OCI-M2 (cell line): ENCODE data around the gene HAAO.
A peak's percentile ranks its signal among the peaks of the same experiment; 100 is the strongest.

Source experiments
- DNase-seq: peaks from one replicate; lab custom pipeline; 2025; ENCODE audit not compliant: unreplicated experiment; lab: John Stamatoyannopoulos, UW

The HAAO gene

GRCh38 chr2:42815726-42816125 is 23.3 kb upstream of the HAAO start:
- no peak for DNase-seq

GRCh38 chr2:42813763-42814162 is 21.4 kb upstream of the HAAO start:
- DNase-seq: no peak

GRCh38 chr2:42812899-42813479 is 20.6 kb upstream of the HAAO start:
- DNase-seq: no peak

GRCh38 chr2:42810971-42811811 is 18.8 kb upstream of the HAAO start:
- DNase-seq: no peak

GRCh38 chr2:42810121-42810970 is 18.0 kb upstream of the HAAO start:
- peak; percentile 71 for DNase-seq

GRCh38 chr2:42809819-42810120 is 17.4 kb upstream of the HAAO start:
- peak; percentile 33 for DNase-seq

- DNase-seq: no peak
Measured at GRCh38 chr2:42809131-42809818, 16.9 kb upstream of the HAAO start.

- no peak for DNase-seq
Measured at GRCh38 chr2:42808301-42808700, 15.9 kb upstream of the HAAO start.

- DNase-seq: no peak
Measured at GRCh38 chr2:42806786-42807185, 14.4 kb upstream of the HAAO start.

GRCh38 chr2:42804891-42805290 is 12.5 kb upstream of the HAAO start:
- no peak for DNase-seq

GRCh38 chr2:42804338-42804737 is 12.0 kb upstream of the HAAO start:
- DNase-seq: no peak

- no peak for DNase-seq
Measured at GRCh38 chr2:42802150-42802549, 9.8 kb upstream of the HAAO start.

GRCh38 chr2:42801381-42801780 is 9.0 kb upstream of the HAAO start:
- no peak for DNase-seq

- DNase-seq: no peak
Measured at GRCh38 chr2:42800981-42801380, 8.6 kb upstream of the HAAO start.

- DNase-seq: no peak
Measured at GRCh38 chr2:42800461-42800962, 8.1 kb upstream of the HAAO start.

GRCh38 chr2:42799881-42800280 is 7.5 kb upstream of the HAAO start:
- DNase-seq: no peak

GRCh38 chr2:42797281-42797680 is 4.9 kb upstream of the HAAO start:
- no peak for DNase-seq

- DNase-seq: no peak
Measured at GRCh38 chr2:42796427-42797248, 4.3 kb upstream of the HAAO start.

- DNase-seq: no peak
Measured at GRCh38 chr2:42795841-42796301, 3.5 kb upstream of the HAAO start.

GRCh38 chr2:42795275-42795674 is 2.9 kb upstream of the HAAO start:
- no peak for DNase-seq
